IPS DF 4.7 (cell line): Measurements from ENCODE around the gene ABCB9.
"Not testable (repeated sequence)": the region's sequence is repeated elsewhere in the genome, so short reads cannot be mapped to it uniquely, and the experiment has no call there.

Source experiments
- DNase-seq: peaks from one replicate; pipeline ENCODE4 v3.0.0-alpha.2; 2013; ENCODE audit warnings: low spot score; ENCODE audit errors: extremely low read depth

Gene ABCB9

GRCh38 chr12:122895704-122896636, 70.3 kb downstream of the ABCB9 start, which contains the start of gene VPS37B:
TSS of gene VPS37B (minus strand) at chr12:122896124. CDS start at chr12:122896062, 62 bp downstream.
- no peak for DNase-seq

GRCh38 chr12:122895320-122895703, 71.0 kb downstream of the ABCB9 start:
- no peak for DNase-seq

GRCh38 chr12:122894193-122895121, 71.8 kb downstream of the ABCB9 start:
- DNase-seq = no peak

- no peak for DNase-seq
These were observed 72.8 kb downstream of the ABCB9 start for GRCh38 chr12:122893208-122894153.

GRCh38 chr12:122892724-122893123, 73.5 kb downstream of the ABCB9 start:
- not testable (repeated sequence) for DNase-seq

GRCh38 chr12:122891661-122892525, 74.4 kb downstream of the ABCB9 start:
- no peak for DNase-seq

GRCh38 chr12:122889761-122890520, 76.3 kb downstream of the ABCB9 start:
- DNase-seq = no peak

- no peak for DNase-seq
These were observed 78.0 kb downstream of the ABCB9 start for GRCh38 chr12:122888232-122888752.

- DNase-seq = no peak
These were observed 78.4 kb downstream of the ABCB9 start for GRCh38 chr12:122887819-122888212.

GRCh38 chr12:122886851-122887818, 79.1 kb downstream of the ABCB9 start:
- DNase-seq = no peak

GRCh38 chr12:122886161-122886560, 80.1 kb downstream of the ABCB9 start:
- no peak for DNase-seq

GRCh38 chr12:122884860-122885259, 81.4 kb downstream of the ABCB9 start:
- DNase-seq = no peak

GRCh38 chr12:122884091-122884826, 82.0 kb downstream of the ABCB9 start:
- no peak for DNase-seq

GRCh38 chr12:122882908-122883558, 83.2 kb downstream of the ABCB9 start:
- no peak for DNase-seq

- DNase-seq = no peak
These were observed 85.6 kb downstream of the ABCB9 start for GRCh38 chr12:122880668-122881067.

GRCh38 chr12:122880155-122880667, 86.1 kb downstream of the ABCB9 start:
- DNase-seq = no peak
